HepG2 (cell line): Measurements from ENCODE around the gene MBLAC2. TPM values are rescaled to one million over a fixed set of nuclear protein-coding genes. Genes with fewer than 3 reads are reported as not detected.

Experiments used
- ADNP ChIP-seq: sonication (generic); formaldehyde crosslinking; IDR thresholded peaks from 2 replicates; pipeline ENCODE4 v1.4.0; 2020; ENCODE audit warnings: missing genetic modification reagents
- ATAD3A ChIP-seq: sonication (generic); formaldehyde crosslinking; IDR thresholded peaks from 2 replicates; pipeline ENCODE4 v1.4.0; 2020; ENCODE audit warnings: missing genetic modification reagents
- CHD4 ChIP-seq: fragments of 200-600 bp; sonication (generic); IDR thresholded peaks from 2 replicates; pipeline ENCODE4 v1.7.0; 2017; ENCODE audit warnings: mild to moderate bottlenecking, low read length, borderline replicate concordance
- DBP ChIP-seq: sonication (generic); formaldehyde crosslinking; IDR thresholded peaks from 2 replicates; pipeline ENCODE4 v1.4.0; 2020; ENCODE audit warnings: missing genetic modification reagents; ENCODE audit errors: not compliant biosample characterization
- EZH2 ChIP-seq: conservative IDR thresholded peaks from 2 replicates; pipeline ENCODE4 v1.6.1; 2012; ENCODE audit warnings: mild to moderate bottlenecking, low read depth, low read length, moderate library complexity
- GATAD1 ChIP-seq: IDR thresholded peaks from 2 replicates; pipeline ENCODE4 v1.6.1; 2016; ENCODE audit warnings: missing genetic modification reagents, missing compliant biosample characterization
- HCFC1 ChIP-seq: fragments of 150-350 bp; IDR thresholded peaks from 2 replicates; pipeline ENCODE4 v1.6.1; 2014; ENCODE audit warnings: low read depth, low read length
- ISX ChIP-seq: sonication (generic); formaldehyde crosslinking; conservative IDR thresholded peaks from 2 replicates; pipeline ENCODE4 v1.5.0; 2020; ENCODE audit warnings: missing genetic modification reagents
- KLF13 ChIP-seq: sonication (generic); formaldehyde crosslinking; IDR thresholded peaks from 2 replicates; pipeline ENCODE4 v1.4.0; 2020; ENCODE audit warnings: mild to moderate bottlenecking, missing genetic modification reagents
- MBD4 ChIP-seq: IDR thresholded peaks from 2 replicates; pipeline ENCODE4 v1.6.1; 2012; ENCODE audit warnings: low read length, inconsistent platforms, borderline replicate concordance
- MIER2 ChIP-seq: IDR thresholded peaks from 2 replicates; pipeline ENCODE4 v1.6.1; 2016; ENCODE audit warnings: missing biosample characterization, missing genetic modification reagents
- RFXAP ChIP-seq: sonication (generic); formaldehyde crosslinking; IDR thresholded peaks from 2 replicates; pipeline ENCODE4 v1.4.0; 2020; ENCODE audit warnings: missing genetic modification reagents, borderline replicate concordance
- SNAI1 ChIP-seq: sonication (generic); formaldehyde crosslinking; IDR thresholded peaks from 2 replicates; pipeline ENCODE4 v1.5.0; 2020; ENCODE audit warnings: mild to moderate bottlenecking, missing genetic modification reagents, borderline replicate concordance
- SSRP1 ChIP-seq: IDR thresholded peaks from 2 replicates; pipeline ENCODE4 v1.6.1; 2016; ENCODE audit warnings: control low read depth
- ZKSCAN5 ChIP-seq: sonication (generic); formaldehyde crosslinking; IDR thresholded peaks from 2 replicates; pipeline ENCODE4 v1.5.1; 2020; ENCODE audit warnings: mild to moderate bottlenecking, missing genetic modification reagents
- ZMYM4 ChIP-seq: sonication (generic); formaldehyde crosslinking; IDR thresholded peaks from 2 replicates; pipeline ENCODE4 v1.8.1; 2023; ENCODE audit warnings: mild to moderate bottlenecking, missing genetic modification reagents
- ZNF18 ChIP-seq: sonication (generic); formaldehyde crosslinking; IDR thresholded peaks from 2 replicates; pipeline ENCODE4 v1.8.0; 2022; ENCODE audit warnings: mild to moderate bottlenecking, missing genetic modification reagents; ENCODE audit not compliant: insufficient replicate concordance
- ZNF275 ChIP-seq: sonication (generic); formaldehyde crosslinking; IDR thresholded peaks from 2 replicates; pipeline ENCODE4 v1.8.0; 2022; ENCODE audit warnings: missing genetic modification reagents, mild to moderate bottlenecking, inconsistent platforms, borderline replicate concordance
- ZNF33B ChIP-seq: sonication (generic); formaldehyde crosslinking; IDR thresholded peaks from 2 replicates; pipeline ENCODE4 v1.5.1; 2020; ENCODE audit warnings: mild to moderate bottlenecking, missing genetic modification reagents
- ZNF350 ChIP-seq: sonication (generic); formaldehyde crosslinking; IDR thresholded peaks from 2 replicates; pipeline ENCODE4 v1.4.0; 2020; ENCODE audit warnings: mild to moderate bottlenecking, low read depth, missing genetic modification reagents, borderline replicate concordance
- ZNF414 ChIP-seq: sonication (generic); formaldehyde crosslinking; IDR thresholded peaks from 2 replicates; pipeline ENCODE4 v1.5.0; 2020; ENCODE audit warnings: missing genetic modification reagents
- ZNF672 ChIP-seq: sonication (generic); formaldehyde crosslinking; IDR thresholded peaks from 2 replicates; pipeline ENCODE4 v1.8.1; 2022; ENCODE audit warnings: missing genetic modification reagents
- ZNF710 ChIP-seq: sonication (generic); formaldehyde crosslinking; IDR thresholded peaks from 2 replicates; pipeline ENCODE4 v1.5.0; 2020; ENCODE audit warnings: mild to moderate bottlenecking, missing genetic modification reagents, borderline replicate concordance
- ZSCAN21 ChIP-seq: sonication (generic); formaldehyde crosslinking; IDR thresholded peaks from 2 replicates; pipeline ENCODE4 v1.8.0; 2022; ENCODE audit warnings: mild to moderate bottlenecking, missing genetic modification reagents, moderate library complexity, borderline replicate concordance
- polyA plus RNA-seq, 8 experiments: library from polyadenylated mRNA; depleted of rRNA in 3 of 8; stranded (reverse) in 7 of 8; unstranded in 1 of 8; fragments of >200 nt; fragmentation: Illumina TruSeq in 4 of 8; extraction: Trizol in 4 of 8; gene quantifications; 2 replicates each; pipeline versions ENCODE4 v1.2.1 to v1.2.3, GENCODE V29; 2011 to 2016; ENCODE audit warnings: low read depth in 4 of 8, missing spikeins in 1 of 8, mixed read lengths in 1 of 8; ENCODE audit not compliant: insufficient read depth in 1 of 8
- total RNA-seq, 5 experiments: library from RNA; depleted of rRNA; stranded (reverse); fragments of >200 nt; fragmentation: Illumina TruSeq; extraction: Trizol; gene quantifications; 2 replicates each; pipeline ENCODE4 v1.2.3, GENCODE V29; 2016; ENCODE audit warnings: low read depth in 1 of 5

Gene MBLAC2
- total and polyA plus RNA-seq, 2 of the 13 experiments (the other 11 are each of a cell fraction or from before 2014, with no cell fraction given) = 2.9 to 4.1 TPM

- TF ChIP-seq GATAD1 (CRISPR knock-in tag) = peak; percentile 78
- TF ChIP-seq DBP (CRISPR knock-in tag) = no peak
- TF ChIP-seq ATAD3A (CRISPR knock-in tag) = no peak
- 0 out of 2 replicates have a peak, but pooled peaks have one; percentile 63 for TF ChIP-seq ISX (CRISPR knock-in tag)
- TF ChIP-seq SSRP1 = no peak
- no peak for TF ChIP-seq ZNF672 (CRISPR knock-in tag)
- TF ChIP-seq ZMYM4 (CRISPR knock-in tag) = peak; percentile 92
- 0 out of 2 replicates have a peak, but pooled peaks have one; percentile 27 for TF ChIP-seq ZNF33B (CRISPR knock-in tag)
- peak; percentile 76 for TF ChIP-seq MIER2 (CRISPR knock-in tag)
- no peak for TF ChIP-seq MBD4
- TF ChIP-seq ZNF18 = no peak
- TF ChIP-seq CHD4 = no peak
- peak; percentile 15; the same call in 1 of the 2 replicates for TF ChIP-seq ZNF710 (CRISPR knock-in tag)
- TF ChIP-seq SNAI1 (CRISPR knock-in tag) = no peak
- TF ChIP-seq KLF13 = 0 out of 2 replicates have a peak, but pooled peaks have one; percentile 58
- peak; percentile 89 for TF ChIP-seq ZSCAN21 (CRISPR knock-in tag)
- TF ChIP-seq ZNF275 (CRISPR knock-in tag) = no peak; the same call in 1 of the 2 replicates
- TF ChIP-seq ZKSCAN5 (CRISPR knock-in tag) = no peak
- TF ChIP-seq RFXAP (CRISPR knock-in tag) = peak; percentile 49; the same call in 1 of the 2 replicates
- TF ChIP-seq HCFC1 = peak; percentile 30; the same call in 1 of the 2 replicates
- TF ChIP-seq ZNF414 = no peak
- TF ChIP-seq ZNF350 (CRISPR knock-in tag) = peak; percentile 77
- no peak for TF ChIP-seq ADNP (CRISPR knock-in tag)
- TF ChIP-seq EZH2 = no peak
These were observed 65.0 kb downstream of the MBLAC2 start, which contains the start of gene CETN3 (continued) for GRCh38 chr5:90409318-90410177.
